HG03135 (cell line): ENCODE data around the gene SKI.

Source experiments
- ATAC-seq: cut with Tn5 transposase; IDR thresholded peaks from one replicate; pipeline ENCODE4 v1.9.1; 2021; ENCODE audit warnings: mild to moderate bottlenecking, moderate library complexity; ENCODE audit not compliant: unreplicated experiment

The SKI gene

DNA sequence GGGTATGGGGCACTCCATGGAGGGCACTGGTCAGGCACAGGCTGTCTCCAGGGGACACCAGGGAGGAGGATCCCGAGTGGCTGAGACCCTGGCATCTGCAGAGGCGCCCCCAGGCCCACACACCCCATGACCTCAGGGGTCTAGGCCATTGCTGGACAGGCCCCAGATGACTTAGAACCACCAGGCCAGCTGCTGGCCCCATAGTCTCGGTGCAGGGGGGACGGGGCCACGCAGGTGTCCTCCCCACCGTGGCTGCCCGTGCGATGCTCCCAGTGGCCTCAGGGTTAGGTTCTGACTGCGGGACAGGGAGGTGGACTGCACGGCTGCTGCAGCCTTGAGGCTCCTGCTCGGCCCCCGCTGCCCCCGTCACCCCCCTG is 119.3 kb downstream of the SKI start:
- no peak for ATAC-seq

DNA sequence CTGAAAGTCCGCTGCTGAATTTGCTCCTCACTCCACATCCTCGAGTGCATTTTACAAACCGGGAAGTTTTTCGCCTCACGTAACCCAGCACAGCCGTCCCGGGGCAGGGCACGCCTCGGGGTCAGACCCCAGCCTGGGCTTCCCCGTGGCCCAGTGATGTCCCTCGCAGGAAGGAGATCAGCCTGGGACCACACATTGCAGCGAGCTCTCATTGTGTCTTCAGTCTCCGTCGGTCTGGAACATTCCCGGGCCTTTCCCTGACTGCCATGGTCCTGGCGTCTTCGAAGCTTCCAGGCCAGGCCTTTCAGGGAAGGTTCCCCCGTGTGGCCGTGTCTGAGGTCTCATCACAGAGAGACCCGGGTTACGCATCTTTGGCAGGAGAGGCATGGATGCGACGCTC is 119.8 kb downstream of the SKI start:
- no peak for ATAC-seq

DNA sequence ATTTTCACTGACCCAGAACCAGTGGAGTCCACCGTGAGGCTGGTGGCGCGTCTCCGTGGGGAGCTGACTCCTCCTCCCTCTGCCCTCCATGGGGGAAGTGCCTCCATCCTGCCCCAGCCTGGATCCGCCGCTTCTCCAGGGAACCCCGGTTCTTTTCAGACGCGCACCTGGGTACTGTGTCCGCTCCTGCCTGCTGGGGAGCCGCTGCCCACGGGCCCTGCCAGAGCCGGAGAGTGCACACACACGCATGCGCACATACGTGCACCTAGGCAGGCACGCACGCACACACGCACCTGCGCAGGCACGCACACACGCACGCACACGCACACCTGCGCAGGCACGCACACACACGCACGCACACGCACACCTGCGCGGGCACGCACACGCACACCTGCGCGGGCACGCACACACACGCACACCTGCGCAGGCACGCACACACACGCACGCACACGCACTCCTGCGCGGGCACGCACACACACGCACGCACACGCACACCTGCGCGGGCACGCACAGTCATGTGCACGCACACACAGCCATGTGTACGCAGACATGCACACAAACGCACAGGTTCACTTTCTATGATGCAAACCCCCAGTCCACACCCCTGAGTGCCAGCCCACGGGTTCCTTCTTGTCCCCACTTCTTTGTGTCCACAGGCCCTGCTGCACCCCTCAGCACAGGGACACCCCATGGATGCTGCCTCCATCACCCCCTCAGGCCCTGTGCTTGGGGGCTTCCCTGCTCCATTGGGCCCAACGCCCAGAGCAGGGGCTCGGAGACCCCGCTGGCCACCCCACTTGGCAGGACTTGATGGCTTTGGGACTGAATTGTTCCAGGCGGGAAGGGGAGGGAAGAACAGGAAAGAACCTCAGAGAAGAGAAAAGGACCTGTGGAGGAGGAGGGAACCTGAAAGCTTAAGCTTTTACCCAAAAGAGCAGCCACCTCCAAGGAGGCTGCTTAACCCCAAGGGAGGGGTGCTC is 120.5 kb downstream of the SKI start:
- ATAC-seq = no peak

DNA sequence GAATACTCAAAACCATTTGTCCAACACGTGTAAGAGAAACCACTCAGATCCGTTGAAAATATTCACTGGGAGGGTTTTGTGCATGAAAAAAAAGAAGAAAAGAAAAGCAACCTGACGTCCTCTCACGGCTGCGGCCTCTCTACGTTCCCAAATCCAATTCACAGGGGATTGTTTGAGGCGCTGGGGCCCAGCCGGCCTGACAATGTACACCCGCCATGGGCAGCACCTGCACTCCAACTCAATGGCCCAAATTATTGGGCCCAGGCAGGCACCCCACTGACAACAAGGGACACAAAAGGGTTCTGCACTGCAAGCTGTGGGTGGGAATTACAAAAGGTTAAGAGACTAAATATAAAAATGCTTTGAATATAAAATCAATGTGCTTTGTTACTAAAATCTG is 121.7 kb downstream of the SKI start:
- ATAC-seq = no peak

DNA sequence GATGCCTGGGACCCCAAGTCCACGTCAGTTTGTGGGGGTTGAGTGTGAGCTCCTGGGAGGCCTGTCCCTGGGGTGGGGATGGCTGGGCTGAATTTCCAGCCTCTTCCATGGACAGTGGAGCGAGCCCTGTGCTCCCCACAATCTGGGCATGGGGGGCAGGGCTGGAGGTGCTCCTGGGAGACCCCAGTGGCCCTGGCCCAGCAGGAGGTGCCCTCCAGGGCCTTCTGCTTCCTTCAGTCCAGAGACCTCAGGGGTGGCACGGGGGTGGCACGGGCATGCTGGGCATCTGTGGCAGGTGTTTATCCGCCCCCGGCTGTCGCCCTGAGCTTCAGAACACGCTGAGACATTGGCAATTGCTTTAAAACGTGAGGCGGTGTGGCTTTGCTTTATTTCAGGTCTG is 122.4 kb downstream of the SKI start:
- ATAC-seq = no peak

GRCh38 chr1:2350911-2351655 is 123.0 kb downstream of the SKI start:
- no peak for ATAC-seq

DNA sequence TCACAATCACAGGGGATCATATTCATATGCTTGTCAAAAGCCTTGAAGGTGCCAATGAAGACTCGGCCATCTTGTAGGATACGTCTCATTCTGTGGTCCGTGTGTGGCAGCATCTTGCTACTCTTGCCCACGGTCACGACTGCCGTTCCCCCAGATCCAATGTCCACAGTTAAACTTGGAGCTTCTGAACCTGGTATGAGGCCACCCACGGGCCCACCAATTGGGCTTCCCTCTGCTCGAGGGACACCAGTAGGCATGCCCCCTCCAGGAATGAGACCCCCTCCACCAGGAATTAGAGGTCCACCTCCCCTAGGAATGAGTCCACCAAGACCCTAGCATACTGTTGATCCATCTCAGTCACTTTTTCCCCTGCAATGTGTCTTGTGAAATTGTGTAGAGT is 123.6 kb downstream of the SKI start:
- no peak for ATAC-seq

GRCh38 chr1:2352341-2352896 is 124.3 kb downstream of the SKI start:
- ATAC-seq = no peak

GRCh38 chr1:2352897-2353550 is 124.9 kb downstream of the SKI start:
- no peak for ATAC-seq

- ATAC-seq = no peak
Measured at GRCh38 chr1:2353551-2354438, 125.7 kb downstream of the SKI start.

GRCh38 chr1:2354511-2355372 is 126.6 kb downstream of the SKI start:
- no peak for ATAC-seq

GRCh38 chr1:2355373-2356261 is 127.5 kb downstream of the SKI start:
- ATAC-seq = no peak

DNA sequence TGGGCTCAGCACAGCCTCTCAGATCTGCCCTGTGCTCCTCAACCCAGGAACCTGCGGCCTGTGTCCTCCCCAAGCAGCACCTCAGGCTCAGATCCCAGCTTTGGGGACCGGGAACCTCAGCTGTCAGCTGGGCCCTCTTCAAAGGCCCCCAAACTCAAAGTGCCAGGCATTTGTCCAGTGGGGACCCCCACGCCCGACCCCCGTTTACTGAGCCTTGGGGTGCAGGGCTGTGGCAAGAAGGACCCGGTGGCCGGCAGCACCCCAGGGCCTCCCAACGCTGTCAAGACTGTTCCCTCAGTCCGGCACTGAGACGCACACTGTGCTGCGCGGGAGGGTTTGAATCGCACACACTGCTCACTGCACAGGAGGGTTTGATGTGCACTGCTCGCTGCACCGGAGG is 128.3 kb downstream of the SKI start:
- no peak for ATAC-seq

DNA sequence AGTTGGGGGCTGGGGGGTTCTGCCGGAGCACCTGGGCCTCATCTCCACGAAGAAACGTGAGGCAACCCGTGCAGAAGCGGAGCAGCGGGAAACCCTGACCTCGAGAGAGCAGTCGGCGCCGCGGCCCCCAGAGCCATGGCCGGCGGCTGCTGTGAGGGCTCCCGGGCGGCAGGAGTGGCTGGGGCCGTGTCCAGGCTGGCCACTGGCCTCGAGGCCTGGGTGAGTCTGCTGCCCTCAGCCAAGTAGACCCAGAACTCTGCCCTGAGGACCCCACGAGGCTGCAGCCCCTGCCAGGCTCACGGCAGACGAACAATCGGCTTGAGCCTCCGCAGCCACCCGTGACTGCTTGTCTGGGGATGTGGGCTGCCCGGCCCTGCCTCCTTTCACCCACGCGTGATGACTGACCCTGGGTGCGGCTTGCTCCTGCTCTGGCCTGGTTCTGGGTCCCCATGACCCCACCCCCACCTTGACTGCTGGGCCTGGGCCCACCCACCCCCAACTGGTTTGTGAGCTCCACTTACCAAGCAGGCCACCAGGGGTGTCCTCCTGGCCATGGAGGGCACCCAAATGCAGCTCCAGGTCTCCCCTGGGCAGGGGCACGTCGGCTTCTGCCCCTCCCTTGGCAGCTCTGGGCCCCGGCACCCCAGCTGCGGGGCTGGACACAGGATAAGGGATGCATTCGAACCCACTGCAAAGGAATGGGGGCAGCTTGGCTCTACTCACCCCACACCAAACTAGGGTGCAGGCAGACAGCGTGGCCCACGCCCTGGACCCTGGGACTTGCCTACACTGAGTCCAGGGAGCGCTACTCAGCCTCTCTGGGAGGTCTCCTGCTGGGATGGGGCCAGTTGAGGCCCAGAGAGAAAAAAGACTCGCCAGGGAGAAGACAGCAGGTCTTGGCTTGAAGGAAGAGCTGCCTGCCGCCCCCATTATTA is 129.1 kb downstream of the SKI start:
- no peak for ATAC-seq

DNA sequence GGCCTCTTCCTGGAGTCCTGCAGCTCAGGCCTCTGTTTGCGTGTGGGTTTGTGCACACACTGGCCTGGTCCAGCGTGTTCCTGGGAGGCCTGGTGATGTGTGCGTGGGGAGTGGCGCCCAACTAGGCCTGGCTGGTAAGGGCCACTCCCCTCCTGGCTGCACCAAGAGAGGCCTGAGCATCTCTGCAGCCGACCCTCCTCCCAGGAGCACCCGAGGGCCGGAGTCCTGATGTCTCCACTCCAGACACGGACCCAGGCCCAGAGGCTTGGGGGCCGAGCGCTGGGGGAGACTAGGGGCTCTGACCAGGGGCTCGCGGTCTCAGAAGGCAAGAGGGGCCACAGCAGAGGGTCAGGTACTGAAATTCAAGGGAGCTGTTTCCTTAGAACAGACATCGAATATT is 130.0 kb downstream of the SKI start:
- ATAC-seq = no peak

DNA sequence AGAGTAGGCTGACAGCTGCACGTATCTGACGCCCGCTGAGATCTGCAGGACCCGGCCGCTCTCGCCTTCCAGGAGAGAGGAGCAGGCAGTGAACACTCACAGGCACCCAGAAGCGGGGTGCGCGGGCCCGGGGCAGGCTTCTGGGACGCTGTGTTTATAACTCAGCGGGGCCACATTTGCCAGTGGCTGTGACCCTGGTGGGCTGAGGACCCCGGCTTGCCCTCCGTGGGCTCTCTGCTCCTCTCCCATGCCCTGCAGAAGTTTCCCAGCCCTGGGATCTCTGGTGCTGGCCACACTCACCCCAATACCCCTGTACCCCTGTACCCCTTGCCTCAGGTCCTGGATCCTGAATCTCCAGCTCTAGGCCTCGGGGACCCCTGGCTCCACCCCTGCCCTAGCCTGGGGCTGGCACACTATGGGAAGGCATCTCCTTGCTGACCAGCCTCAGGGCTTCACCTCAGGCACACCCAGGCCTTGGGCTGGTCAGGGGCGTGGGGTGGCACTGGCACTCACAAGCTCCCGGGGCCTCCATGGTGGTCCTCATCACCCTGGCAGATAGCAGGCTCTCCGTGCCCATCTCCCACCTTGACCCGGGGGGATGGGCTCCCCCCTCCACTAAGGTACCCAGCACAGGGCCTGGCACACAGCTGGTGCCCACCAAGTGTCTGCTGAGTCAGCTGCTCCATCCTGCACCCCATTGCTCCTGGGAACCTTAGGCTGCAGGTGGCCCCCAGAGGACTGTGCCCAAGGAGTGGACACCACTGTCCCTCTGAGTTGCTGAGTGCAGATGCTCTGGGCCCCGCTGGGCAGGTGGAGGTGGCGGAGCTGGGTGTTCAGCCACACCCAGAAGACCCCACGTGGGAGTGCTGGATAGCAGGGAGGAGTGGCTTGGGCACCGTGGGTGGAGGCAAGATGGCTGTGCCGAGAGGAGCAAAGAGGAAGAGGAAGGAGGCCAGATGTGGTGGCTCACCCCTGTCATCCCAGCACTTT is 130.8 kb downstream of the SKI start:
- no peak for ATAC-seq
